ENCODE data around the gene LTB4R.
"Not testable (repeated sequence)": the region's sequence is repeated elsewhere in the genome, so short reads cannot be mapped to it uniquely, and the experiment has no call there.

Gene LTB4R

GRCh38 chr14:24343795-24344660 lies 32.7 kb downstream of the LTB4R start:
- no peak for DNase-seq (ENCODE audit: low spot score)

- no peak for DNase-seq (ENCODE audit: low spot score)
These were observed 35.8 kb downstream of the LTB4R start for GRCh38 chr14:24347134-24347533.

- no peak for DNase-seq (ENCODE audit: low spot score)
These were observed 36.9 kb downstream of the LTB4R start for GRCh38 chr14:24348186-24348585.

GRCh38 chr14:24349742-24350141 lies 38.4 kb downstream of the LTB4R start:
- no peak for DNase-seq (ENCODE audit: low spot score)

- DNase-seq (ENCODE audit: low spot score), result peak; percentile 30
These were observed 40.2 kb downstream of the LTB4R start for GRCh38 chr14:24351517-24351916.

- peak; percentile 51 for DNase-seq (ENCODE audit: low spot score)
These were observed 42.5 kb downstream of the LTB4R start for GRCh38 chr14:24353559-24354481.

GRCh38 chr14:24354482-24354825 lies 43.2 kb downstream of the LTB4R start:
- DNase-seq (ENCODE audit: low spot score), result not testable (repeated sequence)

GRCh38 chr14:24355009-24355408 lies 43.7 kb downstream of the LTB4R start:
- no peak for DNase-seq (ENCODE audit: low spot score)

- no peak for DNase-seq (ENCODE audit: low spot score)
These were observed 44.9 kb downstream of the LTB4R start for GRCh38 chr14:24356208-24356607.

GRCh38 chr14:24360281-24360680 lies 49.0 kb downstream of the LTB4R start:
- DNase-seq (ENCODE audit: low spot score), result no peak

GRCh38 chr14:24361326-24361725 lies 50.0 kb downstream of the LTB4R start:
- no peak for DNase-seq (ENCODE audit: low spot score)

GRCh38 chr14:24362241-24362960 lies 51.1 kb downstream of the LTB4R start:
- no peak for DNase-seq (ENCODE audit: low spot score)

GRCh38 chr14:24363401-24363800 lies 52.1 kb downstream of the LTB4R start:
- no peak for DNase-seq (ENCODE audit: low spot score)

GRCh38 chr14:24364841-24365240 lies 53.5 kb downstream of the LTB4R start:
- DNase-seq (ENCODE audit: low spot score), result no peak

- peak; percentile 91 for DNase-seq (ENCODE audit: low spot score)
These were observed 54.5 kb downstream of the LTB4R start for GRCh38 chr14:24365600-24366412.

- no peak for DNase-seq (ENCODE audit: low spot score)
These were observed 55.1 kb downstream of the LTB4R start for GRCh38 chr14:24366413-24366720.

- peak; percentile 92 for DNase-seq (ENCODE audit: low spot score)
These were observed 55.6 kb downstream of the LTB4R start for GRCh38 chr14:24366721-24367513.

Data from kidney tubule cell (primary cell).